HepG2 (cell line): ENCODE measurements around the gene MICAL3. TPM values are rescaled to one million over a fixed set of nuclear protein-coding genes. Genes with fewer than 3 reads are reported as not detected.

ENCODE experiments used
- CEBPB ChIP-seq: IDR thresholded peaks from 2 replicates; pipeline ENCODE4 v1.6.1; 2011; ENCODE audit warnings: low read depth, low read length, improper control_type of control experiment, borderline replicate concordance
- ESRRA ChIP-seq: sonication (generic); formaldehyde crosslinking; IDR thresholded peaks from 2 replicates; pipeline ENCODE4 v1.5.1; 2020; ENCODE audit warnings: mild to moderate bottlenecking, low read depth, missing genetic modification reagents
- FOXK1 ChIP-seq: sonication (generic); formaldehyde crosslinking; IDR thresholded peaks from 2 replicates; pipeline ENCODE4 v1.4.0; 2020; ENCODE audit warnings: low read depth, missing genetic modification reagents, borderline replicate concordance
- GATAD2A ChIP-seq: IDR thresholded peaks from 2 replicates; pipeline ENCODE4 v1.6.1; 2016
- HDAC1 ChIP-seq: sonication (generic); formaldehyde crosslinking; IDR thresholded peaks from 2 replicates; pipeline ENCODE4 v1.5.1; 2020; ENCODE audit warnings: mild to moderate bottlenecking, missing genetic modification reagents
- HNRNPK ChIP-seq: fragments of 200-400 bp; formaldehyde crosslinking; IDR thresholded peaks from 2 replicates; pipeline ENCODE4 v1.6.1; 2018; ENCODE audit warnings: low read length, low read depth, moderate library complexity, mild to moderate bottlenecking; ENCODE audit not compliant: poor library complexity, severe bottlenecking
- HOXA9 ChIP-seq: sonication (generic); formaldehyde crosslinking; IDR thresholded peaks from 2 replicates; pipeline ENCODE4 v1.8.1; 2022; ENCODE audit warnings: missing genetic modification reagents, mild to moderate bottlenecking, moderate library complexity, borderline replicate concordance
- LCORL ChIP-seq, 2 experiments: fragments of 450-650 bp in 1 of 2; sonication (generic) in 1 of 2; formaldehyde crosslinking in 1 of 2; IDR thresholded peaks; 2 replicates each; pipeline versions ENCODE4 v1.5.0 to v1.6.1; 2017 to 2020; ENCODE audit warnings: antibody characterized with exemption in 1 of 2, missing genetic modification reagents in 1 of 2
- MED8 ChIP-seq: sonication (generic); formaldehyde crosslinking; IDR thresholded peaks from 2 replicates; pipeline ENCODE4 v1.8.1; 2023; ENCODE audit warnings: mild to moderate bottlenecking, missing genetic modification reagents; ENCODE audit not compliant: insufficient replicate concordance
- MXD4 ChIP-seq: IDR thresholded peaks from 2 replicates; pipeline ENCODE4 v1.6.1; 2016; ENCODE audit warnings: mild to moderate bottlenecking, missing biosample characterization, missing genetic modification reagents
- PATZ1 ChIP-seq: sonication (generic); formaldehyde crosslinking; IDR thresholded peaks from 2 replicates; pipeline ENCODE4 v1.4.0; 2020; ENCODE audit warnings: missing genetic modification reagents
- POLR2AphosphoS5 ChIP-seq: IDR thresholded peaks from 2 replicates; pipeline ENCODE4 v1.6.1; 2012; ENCODE audit warnings: low read depth, low read length
- PPARG ChIP-seq: conservative IDR thresholded peaks from 2 replicates; pipeline ENCODE4 v1.6.1; 2016; ENCODE audit warnings: missing biosample characterization, missing genetic modification reagents
- TSC22D2 ChIP-seq: sonication (generic); formaldehyde crosslinking; IDR thresholded peaks from 2 replicates; pipeline ENCODE4 v1.5.1; 2020; ENCODE audit warnings: missing genetic modification reagents, mild to moderate bottlenecking, borderline replicate concordance
- ZKSCAN1 ChIP-seq: fragments of 150-350 bp; IDR thresholded peaks from 2 replicates; pipeline ENCODE4 v1.6.1; 2014; ENCODE audit warnings: low read length
- ZNF230 ChIP-seq: sonication (generic); formaldehyde crosslinking; IDR thresholded peaks from 2 replicates; pipeline ENCODE4 v1.4.0; 2020; ENCODE audit warnings: mild to moderate bottlenecking, missing genetic modification reagents
- ZNF232 ChIP-seq: sonication (generic); formaldehyde crosslinking; IDR thresholded peaks from 2 replicates; pipeline ENCODE4 v1.4.0; 2020; ENCODE audit warnings: missing genetic modification reagents, borderline replicate concordance
- ZNF431 ChIP-seq: sonication (generic); formaldehyde crosslinking; IDR thresholded peaks from 2 replicates; pipeline ENCODE4 v1.9.0; 2022; ENCODE audit warnings: missing genetic modification reagents, low read depth, mild to moderate bottlenecking, borderline replicate concordance
- ZNF432 ChIP-seq: sonication (generic); formaldehyde crosslinking; IDR thresholded peaks from 2 replicates; pipeline ENCODE4 v1.5.0; 2020; ENCODE audit warnings: missing genetic modification reagents, mild to moderate bottlenecking, borderline replicate concordance
- ZNF501 ChIP-seq: sonication (generic); formaldehyde crosslinking; IDR thresholded peaks from 2 replicates; pipeline ENCODE4 v1.5.1; 2020; ENCODE audit warnings: mild to moderate bottlenecking, moderate library complexity, missing genetic modification reagents
- ZNF644 ChIP-seq: IDR thresholded peaks from 2 replicates; pipeline ENCODE4 v1.6.1; 2016; ENCODE audit warnings: low read depth
- polyA plus RNA-seq, 8 experiments: library from polyadenylated mRNA; depleted of rRNA in 3 of 8; stranded (reverse) in 7 of 8; unstranded in 1 of 8; fragments of >200 nt; fragmentation: Illumina TruSeq in 4 of 8; extraction: Trizol in 4 of 8; gene quantifications; 2 replicates each; pipeline versions ENCODE4 v1.2.1 to v1.2.3, GENCODE V29; 2011 to 2016; ENCODE audit warnings: low read depth in 4 of 8, missing spikeins in 1 of 8, mixed read lengths in 1 of 8; ENCODE audit not compliant: insufficient read depth in 1 of 8
- total RNA-seq, 5 experiments: library from RNA; depleted of rRNA; stranded (reverse); fragments of >200 nt; fragmentation: Illumina TruSeq; extraction: Trizol; gene quantifications; 2 replicates each; pipeline ENCODE4 v1.2.3, GENCODE V29; 2016; ENCODE audit warnings: low read depth in 1 of 5
- TF ChIP-seq, protein P1 (sequence below): sonication (generic); formaldehyde crosslinking; IDR thresholded peaks from 2 replicates; pipeline ENCODE4 v1.4.0; 2020; ENCODE audit warnings: mild to moderate bottlenecking, missing genetic modification reagents, borderline replicate concordance
- TF ChIP-seq, protein P2 (sequence below): sonication (generic); formaldehyde crosslinking; IDR thresholded peaks from 2 replicates; pipeline ENCODE4 v1.8.0; 2022; ENCODE audit warnings: mild to moderate bottlenecking, missing genetic modification reagents, moderate library complexity

MICAL3 gene
- total and polyA plus RNA-seq, 2 of the 13 experiments (the other 11 are each of a cell fraction or from before 2014, with no cell fraction given): 5.3 to 12.5 TPM

DNA sequence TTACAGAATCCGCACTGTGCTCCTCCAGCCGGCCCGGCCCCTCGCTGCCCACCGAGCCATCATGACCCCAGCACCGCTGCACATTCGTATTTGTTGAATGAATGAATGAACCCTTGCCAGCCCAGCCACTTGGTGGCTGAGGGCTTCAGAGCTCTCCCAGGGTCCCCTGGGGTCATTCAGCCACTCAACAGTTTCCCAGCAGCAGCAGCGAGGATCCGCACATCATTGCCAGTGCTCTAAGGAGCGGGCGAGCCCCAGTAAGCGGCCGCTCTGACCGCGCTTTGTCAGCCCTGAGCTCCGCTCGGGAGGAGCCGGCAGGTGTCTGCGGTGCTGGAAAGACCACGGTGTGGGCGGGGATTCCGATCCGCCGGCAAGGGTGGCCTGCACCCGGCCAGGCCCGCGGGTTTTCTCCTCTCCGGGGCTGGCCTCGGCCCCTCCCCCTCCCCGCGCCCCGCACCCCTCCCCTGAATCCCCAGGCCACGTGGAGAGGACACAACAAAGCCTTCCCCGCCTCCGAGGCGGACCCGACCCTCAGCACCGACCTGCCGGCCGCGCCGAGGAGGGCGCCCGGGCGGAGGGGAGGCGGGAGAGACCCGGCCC, 250.7 kb downstream of the MICAL3 start (continued):
- TF ChIP-seq, protein P1, sequence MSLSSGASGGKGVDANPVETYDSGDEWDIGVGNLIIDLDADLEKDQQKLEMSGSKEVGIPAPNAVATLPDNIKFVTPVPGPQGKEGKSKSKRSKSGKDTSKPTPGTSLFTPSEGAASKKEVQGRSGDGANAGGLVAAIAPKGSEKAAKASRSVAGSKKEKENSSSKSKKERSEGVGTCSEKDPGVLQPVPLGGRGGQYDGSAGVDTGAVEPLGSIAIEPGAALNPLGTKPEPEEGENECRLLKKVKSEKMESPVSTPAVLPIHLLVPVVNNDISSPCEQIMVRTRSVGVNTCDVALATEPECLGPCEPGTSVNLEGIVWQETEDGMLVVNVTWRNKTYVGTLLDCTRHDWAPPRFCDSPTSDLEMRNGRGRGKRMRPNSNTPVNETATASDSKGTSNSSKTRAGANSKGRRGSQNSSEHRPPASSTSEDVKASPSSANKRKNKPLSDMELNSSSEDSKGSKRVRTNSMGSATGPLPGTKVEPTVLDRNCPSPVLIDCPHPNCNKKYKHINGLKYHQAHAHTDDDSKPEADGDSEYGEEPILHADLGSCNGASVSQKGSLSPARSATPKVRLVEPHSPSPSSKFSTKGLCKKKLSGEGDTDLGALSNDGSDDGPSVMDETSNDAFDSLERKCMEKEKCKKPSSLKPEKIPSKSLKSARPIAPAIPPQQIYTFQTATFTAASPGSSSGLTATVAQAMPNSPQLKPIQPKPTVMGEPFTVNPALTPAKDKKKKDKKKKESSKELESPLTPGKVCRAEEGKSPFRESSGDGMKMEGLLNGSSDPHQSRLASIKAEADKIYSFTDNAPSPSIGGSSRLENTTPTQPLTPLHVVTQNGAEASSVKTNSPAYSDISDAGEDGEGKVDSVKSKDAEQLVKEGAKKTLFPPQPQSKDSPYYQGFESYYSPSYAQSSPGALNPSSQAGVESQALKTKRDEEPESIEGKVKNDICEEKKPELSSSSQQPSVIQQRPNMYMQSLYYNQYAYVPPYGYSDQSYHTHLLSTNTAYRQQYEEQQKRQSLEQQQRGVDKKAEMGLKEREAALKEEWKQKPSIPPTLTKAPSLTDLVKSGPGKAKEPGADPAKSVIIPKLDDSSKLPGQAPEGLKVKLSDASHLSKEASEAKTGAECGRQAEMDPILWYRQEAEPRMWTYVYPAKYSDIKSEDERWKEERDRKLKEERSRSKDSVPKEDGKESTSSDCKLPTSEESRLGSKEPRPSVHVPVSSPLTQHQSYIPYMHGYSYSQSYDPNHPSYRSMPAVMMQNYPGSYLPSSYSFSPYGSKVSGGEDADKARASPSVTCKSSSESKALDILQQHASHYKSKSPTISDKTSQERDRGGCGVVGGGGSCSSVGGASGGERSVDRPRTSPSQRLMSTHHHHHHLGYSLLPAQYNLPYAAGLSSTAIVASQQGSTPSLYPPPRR (CRISPR knock-in tag): no peak
- TF ChIP-seq ESRRA (CRISPR knock-in tag) (no peak), PATZ1 (CRISPR knock-in tag) (peak; percentile 41; the same call in 1 of the 2 replicates), ZNF501 (CRISPR knock-in tag) (peak; percentile 69), CEBPB (no peak), ZNF431 (CRISPR knock-in tag) (no peak), LCORL (IDR thresholded peaks at IDR 0.05) (no peak), LCORL (CRISPR knock-in tag; IDR thresholded peaks at IDR 0.05) (0 out of 2 replicates have a peak, but pooled peaks have one; percentile 31), ZNF644 (CRISPR knock-in tag) (no peak), GATAD2A (CRISPR knock-in tag) (peak; percentile 29; the same call in 1 of the 2 replicates), MXD4 (CRISPR knock-in tag) (no peak; the same call in 1 of the 2 replicates), TSC22D2 (CRISPR knock-in tag) (no peak), HNRNPK (peak; percentile 52), HOXA9 (CRISPR knock-in tag) (no peak), POLR2AphosphoS5 (peak; percentile 29; the same call in 1 of the 2 replicates), ZNF232 (CRISPR knock-in tag) (0 out of 2 replicates have a peak, but pooled peaks have one; percentile 31), ZNF230 (CRISPR knock-in tag) (no peak), ZNF432 (no peak), MED8 (CRISPR knock-in tag) (no peak), HDAC1 (no peak; the same call in 1 of the 2 replicates), ZKSCAN1 (no peak), FOXK1 (peak; percentile 43; the same call in 1 of the 2 replicates), PPARG (no peak)
- TF ChIP-seq, protein P2, sequence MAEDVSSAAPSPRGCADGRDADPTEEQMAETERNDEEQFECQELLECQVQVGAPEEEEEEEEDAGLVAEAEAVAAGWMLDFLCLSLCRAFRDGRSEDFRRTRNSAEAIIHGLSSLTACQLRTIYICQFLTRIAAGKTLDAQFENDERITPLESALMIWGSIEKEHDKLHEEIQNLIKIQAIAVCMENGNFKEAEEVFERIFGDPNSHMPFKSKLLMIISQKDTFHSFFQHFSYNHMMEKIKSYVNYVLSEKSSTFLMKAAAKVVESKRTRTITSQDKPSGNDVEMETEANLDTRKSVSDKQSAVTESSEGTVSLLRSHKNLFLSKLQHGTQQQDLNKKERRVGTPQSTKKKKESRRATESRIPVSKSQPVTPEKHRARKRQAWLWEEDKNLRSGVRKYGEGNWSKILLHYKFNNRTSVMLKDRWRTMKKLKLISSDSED (CRISPR knock-in tag): no peak
